SU-DHL-6 (cell line): Measurements from ENCODE around the gene SPCS2.

Experiments used
- CTCF ChIP-seq: fragments of 200-600 bp; sonication (generic); IDR thresholded peaks from one replicate; pipeline ENCODE4 v1.5.1; 2017; ENCODE audit warnings: antibody characterized with exemption, mild to moderate bottlenecking, low read length, moderate library complexity; ENCODE audit not compliant: insufficient read depth, poor library complexity, severe bottlenecking
- EZH2phosphoT487 ChIP-seq: fragments of 200-600 bp; sonication (generic), shearing (Covaris generic); conservative IDR thresholded peaks from 2 replicates; pipeline ENCODE4 v1.6.1; 2018; ENCODE audit warnings: mild to moderate bottlenecking, antibody characterized with exemption, low read length, moderate library complexity, mixed read lengths

DNA sequence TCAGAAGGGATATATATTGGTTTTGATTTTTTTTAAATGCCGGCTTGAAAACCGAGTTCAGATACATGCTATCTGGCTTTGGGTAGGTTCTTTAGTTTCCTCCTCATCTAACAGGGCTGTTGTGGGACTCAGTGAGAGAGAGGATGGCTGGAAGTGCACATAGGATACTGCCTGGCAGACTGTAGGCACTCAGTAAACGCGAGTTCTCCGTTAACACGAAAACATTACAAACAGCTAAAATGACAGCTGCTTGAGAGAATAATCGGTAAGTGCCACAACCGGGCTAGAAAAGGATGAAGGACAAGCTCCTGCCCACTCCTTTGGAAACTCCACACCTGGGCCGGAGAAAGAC, 544 bp upstream of the SPCS2 start:
- TF ChIP-seq CTCF: no peak
- TF ChIP-seq EZH2phosphoT487: no peak
